ENCODE results near the gene PSMB7. TPM values are rescaled to one million over a fixed set of nuclear protein-coding genes. Genes with fewer than 3 reads are reported as not detected.

PSMB7 gene
- total and polyA plus RNA-seq, 4 donors, result 86.1 to 194 (median 149) TPM

GRCh38 chr9:124384846-124385245, 30.4 kb downstream of the PSMB7 start:
- Histone ChIP-seq H3K27me3 (ENCODE audit: control insufficient read depth in 3 of 3, insufficient read depth in 3 of 3, low read length in 2 of 3) (no peaks in the 10 kb centered on the region), H3K4me3 (no peak overlapping the region), H3K27ac (ENCODE audit: low read depth in 1 of 2, low read length in 1 of 2) (no peak overlapping the region), H3K4me1 (ENCODE audit: control insufficient read depth in 5 of 5, insufficient read depth in 5 of 5, low read length in 5 of 5) (peaks cover 0 to 20% (median 0%) of the 10 kb centered on the region in 5 donors), H3K9ac (ENCODE audit: insufficient read depth in 1 of 2, low read length in 2 of 2) (no peak overlapping the region), H3K36me3 (ENCODE audit: control insufficient read depth in 4 of 4, insufficient read depth in 4 of 4, low read length in 4 of 4) (peaks cover 4 to 13% (median 7%) of the 10 kb centered on the region in 4 donors), H3K9me3 (ENCODE audit: control insufficient read depth in 4 of 4, insufficient read depth in 3 of 4, low read length in 3 of 4) (no peaks in the 10 kb centered on the region)
- 86 to 91% methylated on average over 5 of the region's 5 CpGs for WGBS, 2 donors
- TF ChIP-seq CTCF (IDR thresholded peaks at IDR 0.05; ENCODE audit: control extremely low read depth, extremely low read depth), result no peak
- no peak for ATAC-seq (ENCODE audit: insufficient read depth, low FRiP score)
- DNase-seq, result no peak

GRCh38 chr9:124384210-124384609, 31.0 kb downstream of the PSMB7 start:
- Histone ChIP-seq H3K9ac (ENCODE audit: insufficient read depth in 1 of 2, low read length in 2 of 2) (no peak overlapping the region), H3K9me3 (ENCODE audit: control insufficient read depth in 4 of 4, insufficient read depth in 3 of 4, low read length in 3 of 4) (no peaks in the 10 kb centered on the region), H3K4me3 (no peak overlapping the region), H3K27me3 (ENCODE audit: control insufficient read depth in 3 of 3, insufficient read depth in 3 of 3, low read length in 2 of 3) (no peaks in the 10 kb centered on the region), H3K27ac (ENCODE audit: low read depth in 1 of 2, low read length in 1 of 2) (no peak overlapping the region), H3K36me3 (ENCODE audit: control insufficient read depth in 4 of 4, insufficient read depth in 4 of 4, low read length in 4 of 4) (peaks cover 4 to 13% (median 8%) of the 10 kb centered on the region in 4 donors), H3K4me1 (ENCODE audit: control insufficient read depth in 5 of 5, insufficient read depth in 5 of 5, low read length in 5 of 5) (peaks cover 0 to 16% (median 0%) of the 10 kb centered on the region in 5 donors)
- ATAC-seq (ENCODE audit: insufficient read depth, low FRiP score) (no peak), DNase-seq (no peak)
- TF ChIP-seq CTCF (IDR thresholded peaks at IDR 0.05; ENCODE audit: control extremely low read depth, extremely low read depth), result no peak
- WGBS, 2 donors, result 86 to 88% methylated on average over 7 of the region's 7 CpGs

GRCh38 chr9:124381170-124381945, 33.9 kb downstream of the PSMB7 start:
- Histone ChIP-seq H3K36me3 (ENCODE audit: control insufficient read depth in 4 of 4, insufficient read depth in 4 of 4, low read length in 4 of 4) (peaks cover 4 to 13% (median 9%) of the 10 kb centered on the region in 4 donors), H3K4me1 (ENCODE audit: control insufficient read depth in 5 of 5, insufficient read depth in 5 of 5, low read length in 5 of 5) (peaks cover 0 to 18% (median 3%) of the 10 kb centered on the region in 5 donors), H3K27me3 (ENCODE audit: control insufficient read depth in 3 of 3, insufficient read depth in 3 of 3, low read length in 2 of 3) (no peaks in the 10 kb centered on the region), H3K9me3 (ENCODE audit: control insufficient read depth in 4 of 4, insufficient read depth in 3 of 4, low read length in 3 of 4) (no peaks in the 10 kb centered on the region), H3K4me3 (no peak overlapping the region), H3K9ac (ENCODE audit: insufficient read depth in 1 of 2, low read length in 2 of 2) (no peak overlapping the region), H3K27ac (ENCODE audit: low read depth in 1 of 2, low read length in 1 of 2) (no peak overlapping the region)
- no peak for TF ChIP-seq CTCF (IDR thresholded peaks at IDR 0.05; ENCODE audit: control extremely low read depth, extremely low read depth)
- 33 to 60% methylated on average over 4 of the region's 4 CpGs for WGBS, 2 donors
- DNase-seq, result no peak
- ATAC-seq (ENCODE audit: insufficient read depth, low FRiP score), result no peak

Measured in lung (tissue), 12 donors.